GM23248 (cell line): ENCODE data around the gene TRIM27.

Source experiments
- EZH2 ChIP-seq: fragments of 200-600 bp; sonication (generic); IDR thresholded peaks from 2 replicates; pipeline ENCODE4 v1.6.1; 2018; ENCODE audit warnings: antibody characterized with exemption, mild to moderate bottlenecking; ENCODE audit not compliant: insufficient read depth, poor library complexity, severe bottlenecking
- EZH2phosphoT487 ChIP-seq: fragments of 200-600 bp; sonication (generic); IDR thresholded peaks from 2 replicates; pipeline ENCODE4 v1.6.1; 2018; ENCODE audit warnings: antibody characterized with exemption, moderate library complexity, mild to moderate bottlenecking, low read depth; ENCODE audit not compliant: insufficient read depth

DNA sequence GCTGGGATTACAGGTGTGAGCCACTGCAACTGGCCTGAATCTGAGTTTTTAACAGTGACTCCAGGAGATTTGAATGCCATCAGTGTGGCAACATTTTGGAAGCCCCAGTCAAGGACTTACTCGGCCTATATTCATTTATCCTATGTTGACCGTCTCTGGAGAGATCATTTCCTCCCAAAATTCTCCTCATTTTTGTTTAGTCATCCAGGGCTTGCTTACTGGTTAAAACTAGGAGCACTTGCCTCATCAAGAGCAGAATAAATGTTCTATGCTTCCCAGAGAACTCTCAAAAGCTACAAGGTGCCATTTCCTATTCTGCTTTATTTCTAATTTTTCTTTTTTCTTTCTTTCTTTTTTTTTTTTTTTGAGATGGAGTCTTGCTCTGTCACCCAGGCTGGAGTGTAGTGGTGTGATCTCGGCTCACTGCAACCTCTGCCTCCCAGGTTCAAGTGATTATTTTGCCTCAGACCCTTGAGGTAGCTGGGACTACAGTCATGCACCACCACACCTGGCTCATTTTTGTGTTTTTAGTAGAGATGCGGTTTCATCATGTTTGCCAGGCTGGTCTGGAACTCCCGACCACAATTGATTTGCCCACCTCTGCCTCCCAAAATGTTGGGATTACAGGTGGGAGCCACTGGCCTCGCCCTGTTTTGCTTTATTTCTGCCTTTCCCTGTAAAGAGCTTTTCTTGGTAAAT, 23.4 kb upstream of the TRIM27 start:
- TF ChIP-seq EZH2 = no peak
- TF ChIP-seq EZH2phosphoT487 = no peak
